ENCODE measurements around the gene ARRDC5.
"Not testable (repeated sequence)": the region's sequence is repeated elsewhere in the genome, so short reads cannot be mapped to it uniquely, and the experiment has no call there.

- not testable (repeated sequence) for TF ChIP-seq CTCF, POLR2A, EP300 (IDR thresholded peaks at IDR 0.05)
Observed at GRCh38 chr19:4887803-4888202, 14.9 kb downstream of the ARRDC5 start.

Measured in tibial nerve (tissue), 4 donors.